HepG2 (cell line): ENCODE data around the gene CHST2. TPM values are rescaled to one million over a fixed set of nuclear protein-coding genes. Genes with fewer than 3 reads are reported as not detected.

Experiments
- ATAC-seq: fragments of 200-7000 bp; cut with Tn5 transposase; 3 replicates; pipeline ENCODE4 v1.9.1; 2020; ENCODE audit warnings: mild to moderate bottlenecking, moderate library complexity
- BruUV-seq: library from RNA; stranded (reverse); fragments of 400-500 nt; replicated peaks from 2 replicates; lab custom pipeline; 2021; lab: Mats Ljungman, UMichigan
- CTCF ChIA-PET: fragments of 300-600 bp; formaldehyde crosslinking; extraction: SDS; loops from one replicate; lab custom pipeline; 2021; ENCODE audit warnings: low total read pairs, inconsistent platforms, low intra/inter-chr PET ratio; lab: Yijun Ruan, JAX
- POLR2A ChIA-PET: fragments of 350-600 bp; sonication (Branson Sonifier 250); formaldehyde crosslinking; loops from one replicate; lab custom pipeline; 2020; ENCODE audit warnings: antibody characterized with exemption, inconsistent platforms; lab: Yijun Ruan, JAX
- DNase-seq: peaks from one replicate; pipeline ENCODE4 v3.0.0-alpha.2; 2015; ENCODE audit warnings: low spot score
- FAIRE-seq: peaks from 3 replicates; lab custom pipeline; 2011; peaks lifted over from hg19 to GRCh38; lab: Jason Lieb, UNC
- H2AFZ ChIP-seq: one replicate; pipeline ENCODE4 v1.6.1; 2011; ENCODE audit warnings: low read length, inconsistent platforms
- H3K27ac ChIP-seq: fragments of 300-600 bp; 3 replicates; pipeline ENCODE4 v1.8.0; 2011; ENCODE audit warnings: mixed run types, mild to moderate bottlenecking, mixed read lengths, low read length, inconsistent platforms; ENCODE audit not compliant: insufficient read depth; ENCODE audit errors: extremely low read length
- H3K27me3 ChIP-seq, 2 experiments: fragments of 200-600 bp in 1 of 2; 2 replicates in 1 of 2; 3 replicates in 1 of 2; pipeline versions ENCODE4 v1.6.0 to v1.8.0; 2011; ENCODE audit warnings: low read length in 2 of 2, mild to moderate bottlenecking in 2 of 2, moderate library complexity in 2 of 2, inconsistent platforms in 1 of 2; ENCODE audit not compliant: insufficient read depth in 2 of 2, control insufficient read depth in 1 of 2
- H3K36me3 ChIP-seq, 2 experiments: fragments of 200-600 bp in 1 of 2; replicated peaks in 1 of 2; 2 replicates in 1 of 2; 3 replicates in 1 of 2; pipeline versions ENCODE4 v1.5.1 to v1.8.0; 2011; ENCODE audit warnings: low read length in 2 of 2, inconsistent platforms in 1 of 2; ENCODE audit not compliant: insufficient read depth in 2 of 2, control insufficient read depth in 1 of 2
- H3K4me1 ChIP-seq: 2 replicates; pipeline ENCODE4 v1.5.1; 2012; ENCODE audit warnings: low read length, inconsistent platforms; ENCODE audit not compliant: insufficient read depth
- H3K4me2 ChIP-seq: 2 replicates; pipeline ENCODE4 v1.6.0; 2011; ENCODE audit warnings: low read depth, low read length, inconsistent platforms
- H3K4me3 ChIP-seq, 3 experiments: fragments of 200-600 bp in 1 of 3; sonication (generic), shearing (Covaris generic) in 1 of 3; replicated peaks in 1 of 3; 2 replicates each; pipeline ENCODE4 v1.5.1; 2011 to 2016; ENCODE audit warnings: low read length in 3 of 3, inconsistent platforms in 2 of 3, low read depth in 2 of 3, mild to moderate bottlenecking in 2 of 3, control low read depth in 1 of 3, mixed read lengths in 1 of 3; ENCODE audit not compliant: insufficient read depth in 1 of 3
- H3K79me2 ChIP-seq: one replicate; pipeline ENCODE4 v1.6.1; 2011; ENCODE audit warnings: low read length, inconsistent platforms; ENCODE audit not compliant: insufficient read depth
- H3K9ac ChIP-seq: 2 replicates; pipeline ENCODE4 v1.6.0; 2011; ENCODE audit warnings: mild to moderate bottlenecking, low read depth, low read length, inconsistent platforms; ENCODE audit not compliant: insufficient read depth
- H3K9me3 ChIP-seq: 2 replicates; pipeline ENCODE4 v1.5.1; 2012; ENCODE audit warnings: mild to moderate bottlenecking, low read length
- H4K20me1 ChIP-seq: 2 replicates; pipeline ENCODE4 v1.6.0; 2011; ENCODE audit warnings: inconsistent platforms, mild to moderate bottlenecking, low read length, moderate library complexity; ENCODE audit not compliant: insufficient read depth
- AHR ChIP-seq: IDR thresholded peaks from 2 replicates; pipeline ENCODE4 v1.6.1; 2018; ENCODE audit warnings: missing genetic modification reagents, missing compliant biosample characterization
- DNMT1 ChIP-seq: sonication (generic); formaldehyde crosslinking; IDR thresholded peaks from 2 replicates; pipeline ENCODE4 v1.5.1; 2020; ENCODE audit warnings: mild to moderate bottlenecking, missing genetic modification reagents
- MAFF ChIP-seq: IDR thresholded peaks from 2 replicates; pipeline ENCODE4 v1.6.1; 2011; ENCODE audit warnings: low read depth, low read length, improper control_type of control experiment
- MAFK ChIP-seq, 2 experiments: IDR thresholded peaks in 1 of 2; conservative IDR thresholded peaks in 1 of 2; 2 replicates each; pipeline ENCODE4 v1.6.1; 2011; ENCODE audit warnings: improper control_type of control experiment in 2 of 2, low read length in 2 of 2
- NFYC ChIP-seq: IDR thresholded peaks from 2 replicates; pipeline ENCODE4 v1.6.1; 2016; ENCODE audit warnings: missing genetic modification reagents, missing compliant biosample characterization
- NPAS2 ChIP-seq: sonication (generic); formaldehyde crosslinking; IDR thresholded peaks from 2 replicates; pipeline ENCODE4 v1.8.0; 2022; ENCODE audit warnings: mild to moderate bottlenecking, missing genetic modification reagents, borderline replicate concordance
- NRL ChIP-seq: sonication (generic); formaldehyde crosslinking; IDR thresholded peaks from 2 replicates; pipeline ENCODE4 v1.5.0; 2020; ENCODE audit warnings: missing genetic modification reagents, mild to moderate bottlenecking, moderate library complexity, borderline replicate concordance
- ZNF510 ChIP-seq: sonication (generic); formaldehyde crosslinking; IDR thresholded peaks from 2 replicates; pipeline ENCODE4 v1.4.0; 2020; ENCODE audit warnings: low read depth, mild to moderate bottlenecking, missing genetic modification reagents
- ZNF567 ChIP-seq: sonication (generic); formaldehyde crosslinking; IDR thresholded peaks from 2 replicates; pipeline ENCODE4 v1.8.1; 2023; ENCODE audit warnings: mild to moderate bottlenecking, missing genetic modification reagents, borderline replicate concordance
- WGBS: methylation state at CpG from one replicate; pipeline ENCODE4 v1.1.6; 2017; ENCODE audit warnings: low lambda C conversion rate; 5-methylcytosine and 5-hydroxymethylcytosine counted together
- in situ Hi-C: cut with HindIII; loops from 2 replicates; pipeline ENCODE4 v1.10.0; 2017; ENCODE audit warnings: low pct_unique_long_range_greater_than_20kb; ENCODE audit not compliant: extremely low pct_ligation_motif_present
- intact Hi-C: fragments of 100-400 bp; cut with micrococcal nuclease; formaldehyde crosslinking; loops from one replicate; pipeline ENCODE4 v1.10.0; 2022; ENCODE audit not compliant: unreplicated experiment
- polyA plus RNA-seq, 8 experiments: library from polyadenylated mRNA; depleted of rRNA in 3 of 8; stranded (reverse) in 7 of 8; unstranded in 1 of 8; fragments of >200 nt; fragmentation: Illumina TruSeq in 4 of 8; extraction: Trizol in 4 of 8; gene quantifications; 2 replicates each; pipeline versions ENCODE4 v1.2.1 to v1.2.3, GENCODE V29; 2011 to 2016; ENCODE audit warnings: low read depth in 4 of 8, missing spikeins in 1 of 8, mixed read lengths in 1 of 8; ENCODE audit not compliant: insufficient read depth in 1 of 8
- total RNA-seq, 5 experiments: library from RNA; depleted of rRNA; stranded (reverse); fragments of >200 nt; fragmentation: Illumina TruSeq; extraction: Trizol; gene quantifications; 2 replicates each; pipeline ENCODE4 v1.2.3, GENCODE V29; 2016; ENCODE audit warnings: low read depth in 1 of 5

Gene CHST2
- total and polyA plus RNA-seq, 2 of the 13 experiments (the other 11 are each of a cell fraction or from before 2014, with no cell fraction given) = not detected

GRCh38 chr3:143171141-143171980 is 51.8 kb downstream of the CHST2 start:
- intact Hi-C loops = no loop called here
- no peak overlapping the region for H3K27ac ChIP-seq
- CTCF ChIA-PET = no interaction called here
- H2AFZ ChIP-seq = no peak overlapping the region
- TF ChIP-seq NFYC (CRISPR knock-in tag) (no peak), ZNF510 (CRISPR knock-in tag) (no peak), DNMT1 (CRISPR knock-in tag) (no peak), NPAS2 (CRISPR knock-in tag) (no peak), ZNF567 (CRISPR knock-in tag) (no peak), MAFK (conservative IDR thresholded peaks at IDR 0.05 in 1 of 2, IDR thresholded peaks at IDR 0.05 in 1 of 2; ENCODE audit: low read length in 2 of 2) (peak; percentile 75), AHR (CRISPR knock-in tag) (no peak), NRL (no peak), MAFF (peak; percentile 62; the same call in 1 of the 2 replicates)
- H4K20me1 ChIP-seq = no peaks in the 10 kb centered on the region
- no peak overlapping the region for H3K9ac ChIP-seq
- H3K9me3 ChIP-seq = no peaks in the 10 kb centered on the region
- H3K79me2 ChIP-seq = no peaks in the 10 kb centered on the region
- FAIRE-seq = no peak
- H3K27me3 ChIP-seq = peaks cover 0 to 2% of the 10 kb centered on the region in 2 experiments; a peak in 1 of 5 replicates
- no peak for ATAC-seq
- no peak overlapping the region for H3K4me2 ChIP-seq
- no peaks in the 10 kb centered on the region for H3K36me3 ChIP-seq
- no peaks in the 10 kb centered on the region for H3K4me1 ChIP-seq
- no peak for DNase-seq
- in situ Hi-C loops = no loop called here
- 16% methylated on average over 3 of the region's 3 CpGs for WGBS
- POLR2A ChIA-PET = no interaction called here
- H3K4me3 ChIP-seq = no peak overlapping the region
- no TSS peak for BruUV-seq
